ENCODE measurements around the gene FZD4. TPM values are rescaled to one million over a fixed set of nuclear protein-coding genes. Genes with fewer than 3 reads are reported as not detected.
"Not testable (repeated sequence)": the region's sequence is repeated elsewhere in the genome, so short reads cannot be mapped to it uniquely, and the experiment has no call there.

FZD4 gene
- total RNA-seq = 10 to 100 TPM; 12.3 to 52.5 (median 24.6) TPM
- 10 to 100 TPM in 2 of 3 donors, 1 to 10 TPM in 1; 8.0 to 13.3 (median 11.6) TPM for polyA plus RNA-seq
- long read RNA-seq, donor 1, full-length matches to known transcripts = 5 of 5 reads
- long read RNA-seq, donor 1, partial matches to known transcripts = 0 of 5 reads
- long read RNA-seq, donor 1, other reads (novel, unspliced or antisense) = 0 of 5 reads
- long read RNA-seq, donor 2, full-length matches to known transcripts = 7 of 7 reads
- long read RNA-seq, donor 2, partial matches to known transcripts = 0 of 7 reads
- long read RNA-seq, donor 2, other reads (novel, unspliced or antisense) = 0 of 7 reads
- long read RNA-seq, donor 3, full-length matches to known transcripts = 5 of 5 reads
- long read RNA-seq, donor 3, partial matches to known transcripts = 0 of 5 reads
- long read RNA-seq, donor 3, other reads (novel, unspliced or antisense) = 0 of 5 reads
- long read RNA-seq, donor 4 = 0 reads
- long read RNA-seq, donor 5, full-length matches to known transcripts = 2 of 11 reads
- long read RNA-seq, donor 5, partial matches to known transcripts = 0 of 11 reads
- long read RNA-seq, donor 5, other reads (novel, unspliced or antisense) = 9 of 11 reads
- long read RNA-seq, donor 6, partial matches to known transcripts = 0 of 1 reads
- long read RNA-seq, donor 6, other reads (novel, unspliced or antisense) = 1 of 1 reads
- long read RNA-seq, donor 7, full-length matches to known transcripts = 2 of 2 reads
- long read RNA-seq, donor 7, partial matches to known transcripts = 0 of 2 reads
- long read RNA-seq, donor 7, other reads (novel, unspliced or antisense) = 0 of 2 reads
- long read RNA-seq, donor 8, full-length matches to known transcripts = 10 of 10 reads
- long read RNA-seq, donor 8, partial matches to known transcripts = 0 of 10 reads
- long read RNA-seq, donor 8, other reads (novel, unspliced or antisense) = 0 of 10 reads
- long read RNA-seq, donor 9 = 0 reads
- long read RNA-seq, donor 10, full-length matches to known transcripts = 7 of 7 reads
- long read RNA-seq, donor 10, partial matches to known transcripts = 0 of 7 reads
- long read RNA-seq, donor 10, other reads (novel, unspliced or antisense) = 0 of 7 reads

DNA sequence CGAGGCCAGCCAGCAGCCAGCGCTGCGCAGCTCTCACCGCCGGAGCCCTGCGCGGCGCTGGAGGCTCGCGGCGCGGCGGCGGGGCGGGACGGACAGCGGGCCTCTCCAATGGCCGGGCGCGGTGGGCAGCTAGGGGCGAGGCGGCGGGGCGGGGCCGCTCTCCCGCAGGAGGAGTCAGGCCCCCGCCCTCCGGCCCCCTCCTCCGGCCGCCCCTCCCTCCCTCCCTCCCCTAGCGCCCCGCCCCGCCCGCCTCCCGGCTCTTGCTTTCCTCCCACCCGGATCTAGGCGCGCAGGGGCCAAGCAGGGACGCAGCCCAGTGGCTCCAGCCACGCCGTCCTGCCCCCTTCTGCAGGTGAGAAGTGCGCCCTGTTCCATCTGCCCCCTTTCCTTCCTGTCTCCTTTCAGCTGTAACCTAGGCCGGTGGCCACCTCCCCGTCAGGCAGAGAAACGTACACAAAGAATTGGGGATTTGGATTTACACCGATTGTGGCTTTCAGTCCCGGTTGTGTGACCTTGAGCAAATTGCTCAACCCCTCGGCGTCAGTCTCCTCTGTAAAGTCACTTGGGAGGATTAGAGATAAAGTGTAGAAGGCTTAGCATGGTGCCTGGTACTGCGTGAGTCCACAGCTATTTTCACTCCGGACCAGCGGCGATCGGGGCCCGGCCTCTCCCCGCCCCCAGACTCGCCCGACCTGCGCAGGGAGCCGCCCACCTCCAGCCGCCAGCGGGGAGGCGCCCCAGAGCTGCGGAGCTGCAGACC lies at the start of gene FZD4:
Gene FZD4, minus strand, starts transcription at position 35 of the 760 bp plus-strand sequence. CDS start 310 bp downstream, outside the sequence.
- H3K36me3 ChIP-seq (replicated peaks in 1 of 2) = no peaks in the 10 kb centered on the region
- peak; percentile 90 to 93 (median 92) for DNase-seq
- peak within 1 kb of the TSS; percentile 67 to 91 (median 86) for H3K27ac ChIP-seq
- peak within 1 kb of the TSS; percentile 53 to 99 (median 72) for H3K4me3 ChIP-seq
- WGBS, 4 donors = 0 to 1% (median 0%) methylated on average over 12 to 60 of the region's 64 CpGs
- intact Hi-C loops (cut with DNase I) = loop anchor here (10.0 kb wide), 1 partner anchor 79 kb away; the partner anchor contains the start of gene TMEM135 (in 2 of the 2)
- H3K9me3 ChIP-seq (replicated peaks in 1 of 3) = no peaks in the 10 kb centered on the region
- H3K27me3 ChIP-seq = no peaks in the 10 kb centered on the region
- peak; percentile 52 to 97 for TF ChIP-seq POLR2A (IDR thresholded peaks at IDR 0.05)
- TF ChIP-seq, protein P1, sequence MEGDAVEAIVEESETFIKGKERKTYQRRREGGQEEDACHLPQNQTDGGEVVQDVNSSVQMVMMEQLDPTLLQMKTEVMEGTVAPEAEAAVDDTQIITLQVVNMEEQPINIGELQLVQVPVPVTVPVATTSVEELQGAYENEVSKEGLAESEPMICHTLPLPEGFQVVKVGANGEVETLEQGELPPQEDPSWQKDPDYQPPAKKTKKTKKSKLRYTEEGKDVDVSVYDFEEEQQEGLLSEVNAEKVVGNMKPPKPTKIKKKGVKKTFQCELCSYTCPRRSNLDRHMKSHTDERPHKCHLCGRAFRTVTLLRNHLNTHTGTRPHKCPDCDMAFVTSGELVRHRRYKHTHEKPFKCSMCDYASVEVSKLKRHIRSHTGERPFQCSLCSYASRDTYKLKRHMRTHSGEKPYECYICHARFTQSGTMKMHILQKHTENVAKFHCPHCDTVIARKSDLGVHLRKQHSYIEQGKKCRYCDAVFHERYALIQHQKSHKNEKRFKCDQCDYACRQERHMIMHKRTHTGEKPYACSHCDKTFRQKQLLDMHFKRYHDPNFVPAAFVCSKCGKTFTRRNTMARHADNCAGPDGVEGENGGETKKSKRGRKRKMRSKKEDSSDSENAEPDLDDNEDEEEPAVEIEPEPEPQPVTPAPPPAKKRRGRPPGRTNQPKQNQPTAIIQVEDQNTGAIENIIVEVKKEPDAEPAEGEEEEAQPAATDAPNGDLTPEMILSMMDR (IDR thresholded peaks at IDR 0.05) = peak in 4 of 6 experiments; percentile 15 to 44 (median 26)
- H3K4me1 ChIP-seq (replicated peaks in 1 of 2) = peaks cover 10 to 16% of the 10 kb centered on the region in 2 donors

DNA sequence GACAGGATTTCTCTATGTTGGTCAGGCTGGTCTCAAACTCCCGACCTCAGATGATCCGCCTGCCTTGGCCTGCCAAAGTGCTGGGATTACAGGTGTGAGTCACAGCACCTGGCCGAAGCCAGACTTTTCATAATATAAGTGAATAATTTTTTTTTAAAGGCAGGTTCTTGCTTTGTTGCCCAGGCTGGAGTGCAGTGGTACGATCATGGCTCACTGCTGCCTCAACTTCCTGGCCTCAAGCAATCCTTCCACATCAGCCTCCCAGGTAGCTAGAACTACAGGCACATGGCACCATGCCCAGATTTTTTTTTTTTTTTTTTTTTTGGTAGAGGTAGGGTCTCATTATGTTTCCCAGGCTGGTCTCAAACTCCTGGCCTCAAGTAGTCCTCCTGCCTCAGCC lies 49.1 kb upstream of the FZD4 start:
- 91 to 96% (median 92%) methylated on average over 4 of the region's 4 CpGs for WGBS, 4 donors
- intact Hi-C loops (cut with DNase I) = not testable (repeated sequence)

DNA sequence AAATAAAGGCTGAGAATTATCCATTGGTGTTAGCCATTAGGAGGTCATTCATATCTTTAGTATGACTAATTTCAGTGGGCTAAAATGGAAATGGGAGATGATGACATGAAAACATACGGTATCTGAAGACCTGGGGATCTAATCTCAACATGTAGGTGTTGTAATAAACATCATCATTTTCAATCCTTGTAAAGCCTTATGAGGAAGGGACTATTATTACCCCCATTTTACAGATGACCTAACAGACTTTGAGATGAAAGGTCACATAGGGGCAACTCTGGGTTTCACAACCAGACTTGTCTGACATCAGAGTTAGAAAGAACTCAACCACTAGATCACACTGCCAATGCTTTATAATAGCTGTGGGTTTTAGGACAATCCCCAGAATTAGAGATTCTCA lies 47.7 kb upstream of the FZD4 start:
- Histone ChIP-seq H3K36me3 (replicated peaks in 1 of 2) (no peaks in the 10 kb centered on the region), H3K27ac (no peak overlapping the region), H3K4me3 (no peak overlapping the region), H3K9me3 (replicated peaks in 1 of 3) (no peaks in the 10 kb centered on the region), H3K4me1 (replicated peaks in 1 of 2) (no peaks in the 10 kb centered on the region), H3K27me3 (no peaks in the 10 kb centered on the region)
- TF ChIP-seq, protein P1 (IDR thresholded peaks at IDR 0.05) = no peak
- no peak for DNase-seq
- intact Hi-C loops (cut with DNase I) = no loop called here
- 78 to 100% (median 94%) methylated on average over 1 of the region's 1 CpG for WGBS, 4 donors

More for the DNA sequence above, 49.1 kb upstream of the FZD4 start:
- H3K27me3 ChIP-seq; H3K9me3 ChIP-seq (replicated peaks in 1 of 3); H3K27ac ChIP-seq; H3K36me3 ChIP-seq (replicated peaks in 1 of 2); DNase-seq; H3K4me3 ChIP-seq; H3K4me1 ChIP-seq (replicated peaks in 1 of 2): not testable (repeated sequence)

All from adrenal gland (tissue), 19 donors.